ENCODE results near the gene SIMC1.

SIMC1 gene

DNA sequence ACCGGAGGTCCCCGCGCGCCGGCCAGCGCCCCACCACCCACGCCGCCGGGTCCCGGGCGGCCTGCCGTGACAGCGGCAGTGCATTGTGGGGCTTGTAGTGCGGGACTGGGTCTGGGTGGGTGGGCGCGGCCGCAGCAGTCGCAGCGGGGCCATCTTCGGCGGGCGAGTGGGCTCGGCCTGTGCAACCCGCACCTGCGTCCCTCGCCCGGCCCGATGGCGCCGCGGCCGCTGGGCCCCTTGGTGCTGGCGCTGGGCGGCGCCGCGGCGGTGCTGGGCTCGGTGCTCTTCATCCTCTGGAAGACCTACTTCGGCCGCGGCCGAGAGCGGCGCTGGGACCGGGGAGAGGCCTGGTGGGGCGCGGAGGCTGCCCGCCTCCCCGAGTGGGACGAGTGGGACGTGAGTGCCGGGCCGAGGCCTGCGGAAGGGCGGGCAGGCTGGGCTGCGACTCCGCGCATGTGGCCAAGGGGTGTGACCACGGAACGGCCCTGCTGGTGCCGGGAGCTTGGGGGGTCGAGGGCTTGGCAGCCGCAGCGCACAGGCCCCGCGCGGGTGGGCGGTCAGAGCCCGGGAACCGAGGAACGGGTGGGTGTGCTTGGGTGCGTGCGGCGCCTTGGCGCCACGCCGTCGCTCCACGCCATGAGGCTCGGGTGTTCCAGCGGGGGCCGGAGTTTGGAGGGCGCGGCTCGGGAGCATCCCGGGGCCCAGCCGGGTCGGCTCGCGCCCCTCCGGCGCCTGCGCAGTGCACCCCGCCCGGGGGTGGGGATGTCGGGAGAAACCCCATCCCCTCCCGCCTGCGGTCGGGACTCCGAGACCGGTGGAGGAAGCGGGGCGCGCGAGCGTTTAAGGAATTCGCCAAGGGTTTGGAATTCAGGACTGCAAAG, 127.4 kb downstream of the SIMC1 start, which contains the start of gene ARL10:
Gene ARL10, plus strand, starts transcription at position 137 of the 881 bp plus-strand sequence. Its CDS starts 77 bp downstream, at position 214.
- DNase-seq (ENCODE audit: low read depth): peak; percentile 32

DNA sequence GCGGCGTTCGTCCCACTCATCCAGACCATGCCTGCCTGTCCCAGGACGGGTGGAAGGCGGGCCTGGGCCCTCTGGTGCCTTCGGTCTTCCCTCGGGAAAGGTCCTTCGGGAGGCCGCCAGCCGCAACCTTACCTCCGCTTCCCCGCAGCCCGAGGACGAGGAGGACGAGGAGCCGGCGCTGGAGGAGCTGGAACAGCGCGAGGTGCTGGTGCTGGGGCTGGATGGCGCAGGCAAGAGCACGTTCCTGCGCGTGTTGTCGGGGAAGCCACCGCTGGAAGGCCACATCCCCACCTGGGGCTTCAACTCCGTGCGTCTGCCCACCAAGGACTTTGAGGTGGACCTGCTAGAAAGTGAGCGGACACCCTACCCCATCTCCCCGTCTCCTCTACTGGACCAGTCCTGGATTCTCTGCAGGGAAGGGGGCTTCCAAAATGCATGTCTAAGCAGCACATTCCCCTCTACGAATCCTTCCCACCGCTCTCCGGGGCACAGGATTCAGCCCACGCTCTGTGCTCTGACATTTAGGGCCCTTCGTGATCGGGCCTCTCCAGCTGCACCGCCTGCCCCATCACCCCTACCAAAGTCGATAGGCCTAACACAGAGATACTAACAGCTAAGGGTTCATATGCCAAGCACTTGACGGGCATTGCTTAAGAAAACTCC, 128.1 kb downstream of the SIMC1 start:
- DNase-seq (ENCODE audit: low read depth): no peak

DNA sequence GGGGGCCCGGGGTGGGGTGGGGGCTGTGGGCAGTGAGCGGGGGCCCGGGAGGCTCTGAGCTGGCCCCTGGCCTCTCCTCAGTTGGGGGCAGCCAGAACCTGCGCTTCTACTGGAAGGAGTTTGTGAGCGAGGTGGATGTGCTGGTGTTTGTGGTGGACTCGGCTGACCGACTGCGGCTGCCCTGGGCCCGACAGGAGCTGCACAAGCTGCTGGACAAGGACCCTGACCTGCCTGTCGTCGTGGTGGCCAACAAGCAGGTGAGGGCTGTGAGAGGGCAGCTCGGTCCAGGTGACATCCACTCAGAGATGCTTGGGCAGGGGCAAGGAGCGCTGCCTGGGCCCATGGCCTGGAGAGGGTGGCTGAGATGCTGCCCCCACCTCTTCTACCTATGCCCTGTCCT, 130.5 kb downstream of the SIMC1 start:
- no peak for DNase-seq (ENCODE audit: low read depth)

- no peak for DNase-seq (ENCODE audit: low read depth)
These were observed 131.9 kb downstream of the SIMC1 start for GRCh38 chr5:176369934-176370711.

- no peak for DNase-seq (ENCODE audit: low read depth)
These were observed 133.7 kb downstream of the SIMC1 start for GRCh38 chr5:176371621-176372539.

DNA sequence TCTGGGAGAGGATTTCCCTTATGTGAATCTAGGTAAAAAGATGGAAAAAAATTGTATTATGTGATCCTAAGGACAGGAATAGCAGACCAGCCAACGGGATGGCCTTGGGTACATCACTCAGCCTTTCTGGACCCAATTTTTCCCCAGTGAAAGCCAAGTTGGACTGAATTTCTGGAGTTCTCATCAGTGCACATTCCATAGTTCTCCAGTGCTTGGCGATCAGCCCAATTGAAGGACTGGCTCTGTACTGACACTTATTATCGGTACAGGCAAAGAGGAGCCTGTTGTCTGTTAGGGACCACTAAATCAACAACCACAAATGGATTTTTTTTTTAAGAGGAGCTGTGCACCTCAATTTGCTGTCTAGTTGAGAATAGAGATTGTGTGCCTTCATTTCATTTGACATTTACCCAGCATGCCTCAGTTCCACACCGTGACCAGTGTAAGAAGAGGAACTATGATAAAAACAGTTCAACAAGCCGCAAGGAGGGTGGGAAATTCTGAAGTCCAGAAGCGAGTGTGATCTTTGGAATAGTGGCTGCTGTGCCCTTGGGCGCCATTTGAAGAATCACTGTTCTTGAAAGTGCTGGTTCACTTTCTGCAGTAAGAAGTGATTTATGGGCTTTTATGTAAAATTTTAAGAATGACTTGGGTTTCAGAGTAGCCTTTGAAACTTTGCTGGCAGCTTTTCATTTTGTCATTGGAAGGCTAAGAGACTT, 135.0 kb downstream of the SIMC1 start:
- no peak for DNase-seq (ENCODE audit: low read depth)

DNA sequence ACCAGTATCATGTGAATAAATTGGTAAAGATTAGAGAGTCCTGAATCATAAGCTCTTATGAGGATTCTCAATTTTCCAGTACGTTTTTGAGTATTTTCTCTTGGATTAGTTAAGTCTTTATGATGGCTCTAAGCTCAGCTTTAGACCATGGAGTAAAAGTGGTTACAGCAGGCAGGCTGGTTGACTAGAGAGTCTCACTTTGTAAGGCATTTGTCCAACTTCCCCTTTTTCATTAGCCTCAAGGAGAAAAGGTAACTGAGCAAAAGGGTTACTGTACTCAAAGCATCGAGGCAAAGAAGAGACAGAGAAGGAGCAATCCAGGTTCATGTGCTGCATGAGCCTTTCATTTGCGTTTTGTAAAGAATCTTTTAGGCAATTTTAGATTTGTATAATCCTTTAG, 141.7 kb downstream of the SIMC1 start:
- DNase-seq (ENCODE audit: low read depth): no peak

DNA sequence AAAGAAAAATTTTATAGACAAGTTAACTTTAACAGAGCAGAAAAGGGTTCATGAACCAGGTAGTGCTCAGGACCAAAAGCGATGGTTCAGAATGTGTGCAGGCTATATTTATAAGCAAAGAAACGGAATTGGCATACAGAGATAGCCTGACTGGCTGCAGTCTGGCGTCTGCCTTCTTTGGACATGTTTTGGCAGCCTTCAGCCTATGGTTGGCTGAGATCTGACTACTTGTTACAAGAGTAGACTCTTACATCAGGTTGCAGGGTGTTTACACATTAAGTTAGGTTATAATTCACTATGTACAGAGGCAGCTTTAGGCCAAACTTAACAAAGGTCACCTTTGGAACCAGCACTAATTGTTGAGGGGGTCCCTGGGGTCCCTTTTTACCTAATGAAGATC, 143.2 kb downstream of the SIMC1 start:
- DNase-seq (ENCODE audit: low read depth): no peak

DNA sequence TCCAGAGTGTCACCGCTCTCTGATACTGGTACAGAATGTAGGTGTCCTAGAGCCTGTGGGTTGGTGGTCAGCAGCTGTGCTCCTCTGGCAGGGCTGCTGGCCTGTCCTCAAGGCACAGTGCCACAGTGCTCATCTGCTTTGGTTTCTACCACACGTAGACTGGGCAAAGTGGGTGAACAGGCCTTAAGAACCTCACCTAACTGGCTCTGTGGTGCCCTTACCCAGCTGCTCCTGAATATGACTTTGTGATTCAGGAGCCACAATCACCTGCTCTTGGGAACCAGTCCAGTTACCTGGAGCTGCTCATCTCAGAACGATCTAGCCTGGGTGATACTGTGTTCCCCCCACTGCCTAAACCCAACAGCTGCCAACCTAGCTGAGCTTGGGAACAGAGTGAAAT, 143.8 kb downstream of the SIMC1 start:
- DNase-seq (ENCODE audit: low read depth): no peak

- DNase-seq (ENCODE audit: low read depth): no peak
These were observed 144.5 kb downstream of the SIMC1 start for GRCh38 chr5:176382721-176383120.

- DNase-seq (ENCODE audit: low read depth): no peak
These were observed 145.2 kb downstream of the SIMC1 start for GRCh38 chr5:176383248-176383905.

GRCh38 chr5:176383961-176384360, 145.7 kb downstream of the SIMC1 start:
- no peak for DNase-seq (ENCODE audit: low read depth)

DNA sequence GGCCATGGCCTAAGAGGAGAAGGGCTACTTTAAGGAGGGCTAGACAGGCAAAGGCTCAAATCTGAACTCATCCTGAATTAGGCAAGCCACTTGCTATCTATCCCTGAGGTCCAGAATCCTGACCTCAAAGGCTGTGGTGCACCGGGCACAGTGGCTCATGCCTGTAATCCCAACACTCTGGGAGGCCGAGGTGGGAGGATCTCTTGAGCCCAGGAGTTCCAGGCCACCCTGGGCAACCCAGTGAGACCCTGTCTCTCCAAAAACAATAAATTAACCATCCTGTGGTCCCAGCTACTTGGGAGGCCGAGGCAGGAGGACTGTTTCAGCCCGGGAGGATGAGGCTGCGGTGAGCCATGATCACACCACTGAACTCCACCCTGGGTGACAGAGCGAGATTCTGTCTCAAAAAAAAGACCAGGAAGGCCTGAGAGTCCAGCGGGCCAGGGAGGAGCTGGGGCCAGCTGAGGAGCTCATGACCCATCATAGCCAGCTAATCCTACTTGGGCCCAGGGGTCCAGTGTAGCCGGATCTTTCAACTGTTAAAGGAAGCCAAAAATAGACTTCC, 146.2 kb downstream of the SIMC1 start:
- DNase-seq (ENCODE audit: low read depth): no peak

DNA sequence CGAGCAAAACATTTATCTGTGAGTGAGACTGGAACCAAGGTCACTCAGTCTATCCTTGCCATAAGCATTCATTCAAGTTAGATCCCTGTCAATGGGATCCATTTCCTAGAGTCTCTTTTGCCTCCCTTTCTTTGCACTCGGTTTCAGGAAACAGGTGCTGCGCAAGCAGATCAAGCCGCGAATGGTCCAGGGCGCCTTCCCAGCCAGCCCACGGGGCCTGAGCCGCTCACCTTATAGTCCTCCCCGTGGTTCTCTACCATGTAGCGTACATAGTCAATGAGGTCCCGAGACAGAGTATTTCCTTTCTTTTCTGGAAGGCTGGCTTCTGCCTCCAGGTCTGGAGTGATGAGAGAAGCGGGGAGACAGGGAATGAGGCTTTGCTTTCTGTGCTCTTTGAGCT, 146.8 kb downstream of the SIMC1 start:
- no peak for DNase-seq (ENCODE audit: low read depth)

- DNase-seq (ENCODE audit: low read depth): no peak
These were observed 148.3 kb downstream of the SIMC1 start for GRCh38 chr5:176386491-176386890.

GRCh38 chr5:176387384-176387925, 149.2 kb downstream of the SIMC1 start:
- DNase-seq (ENCODE audit: low read depth): no peak

DNA sequence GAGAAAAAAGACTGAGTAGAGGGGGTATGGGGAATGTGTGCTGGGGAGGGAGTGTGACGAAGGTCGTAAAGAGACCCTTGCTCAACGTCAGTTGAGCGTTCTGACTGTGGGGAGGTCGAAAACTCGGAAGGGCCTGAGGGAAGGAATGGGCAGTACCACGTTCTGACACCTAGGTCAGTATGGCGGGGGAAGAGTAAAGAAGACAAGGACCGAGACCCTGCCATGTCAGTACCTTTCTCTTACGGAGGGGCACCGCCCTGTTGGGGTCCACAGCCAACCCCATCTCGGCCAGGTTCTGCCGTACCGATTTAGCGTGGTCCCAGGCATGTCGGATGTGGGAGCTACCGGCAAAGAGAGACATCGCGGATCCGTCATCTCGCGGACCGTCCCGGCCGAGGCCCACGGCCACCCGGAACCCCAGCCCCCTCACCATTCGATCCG, 149.8 kb downstream of the SIMC1 start:
- DNase-seq (ENCODE audit: low read depth): peak; percentile 20

GRCh38 chr5:176388444-176389134, 150.4 kb downstream of the SIMC1 start, which contains the start of the genes HIGD2A and NOP16:
HIGD2A (plus strand) TSS chr5:176388751; CDS start chr5:176388820, 69 bp downstream.
NOP16 (minus strand) TSS chr5:176388598; CDS start chr5:176388539, 59 bp downstream.
- DNase-seq (ENCODE audit: low read depth): peak; percentile 98

Measured in amniotic epithelial cell (primary cell).